Activated naive CD4-positive, alpha-beta T cell treated with Interleukin-2 at 50 U/mL for 16 hours (primary cell): ENCODE data around the gene ATPAF1.
"Not testable (repeated sequence)": the region's sequence is repeated elsewhere in the genome, so short reads cannot be mapped to it uniquely, and the experiment has no call there.

Experiments
- DNase-seq: peaks from one replicate; pipeline ENCODE4 v3.0.0-alpha.2; 2020

ATPAF1 gene, protein sequence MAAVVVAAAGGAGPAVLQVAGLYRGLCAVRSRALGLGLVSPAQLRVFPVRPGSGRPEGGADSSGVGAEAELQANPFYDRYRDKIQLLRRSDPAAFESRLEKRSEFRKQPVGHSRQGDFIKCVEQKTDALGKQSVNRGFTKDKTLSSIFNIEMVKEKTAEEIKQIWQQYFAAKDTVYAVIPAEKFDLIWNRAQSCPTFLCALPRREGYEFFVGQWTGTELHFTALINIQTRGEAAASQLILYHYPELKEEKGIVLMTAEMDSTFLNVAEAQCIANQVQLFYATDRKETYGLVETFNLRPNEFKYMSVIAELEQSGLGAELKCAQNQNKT

GRCh38 chr1:46667782-46668760 is at the start of gene ATPAF1:
TSS of gene ATPAF1 (minus strand) at chr1:46668364. CDS start at chr1:46668322, 42 bp downstream.
- DNase-seq: peak; percentile 63

DNA sequence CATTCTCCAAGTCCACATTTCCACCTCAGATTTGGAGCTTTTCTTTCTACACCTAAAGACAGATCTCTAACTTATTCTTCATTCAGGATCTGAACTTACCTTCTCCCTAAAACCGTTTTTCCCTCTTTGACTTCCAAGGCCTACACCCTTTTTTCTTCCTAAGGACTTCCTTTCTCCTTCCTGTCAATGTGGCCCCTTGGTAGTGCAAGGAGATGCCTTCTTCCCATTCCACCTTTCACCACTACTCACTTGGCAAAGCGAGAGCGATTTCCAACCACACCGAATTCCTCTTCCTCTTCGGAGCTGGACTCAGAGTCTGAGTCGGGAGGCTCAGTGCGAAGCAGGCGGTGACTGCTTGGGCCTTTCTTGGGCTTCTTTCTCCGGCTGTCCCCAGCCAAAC is 49.5 kb upstream of the ATPAF1 start:
- no peak for DNase-seq

- no peak for DNase-seq
Observed at GRCh38 chr1:46714976-46715375, 46.8 kb upstream of the ATPAF1 start.

DNA sequence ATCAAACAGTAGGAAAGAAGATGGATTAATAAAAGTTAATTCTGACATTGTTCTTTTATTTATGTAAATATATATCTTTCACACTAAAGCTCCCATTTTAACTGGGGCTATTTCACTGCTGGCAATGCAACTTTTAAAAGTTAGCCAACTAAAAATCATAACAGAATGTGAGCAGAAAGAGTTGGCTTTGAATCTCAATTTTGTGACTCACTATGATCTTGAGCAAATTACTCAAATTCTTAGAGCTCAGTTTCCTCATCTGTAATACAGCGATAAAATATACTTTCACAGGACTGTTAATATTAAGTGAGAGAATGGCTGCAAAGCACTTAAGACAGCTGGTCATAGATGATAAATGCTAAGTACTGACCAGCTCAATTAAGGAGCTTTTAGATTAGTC is 40.0 kb upstream of the ATPAF1 start:
- DNase-seq: no peak

- DNase-seq: no peak
Observed at GRCh38 chr1:46705408-46705807, 37.2 kb upstream of the ATPAF1 start.

- no peak for DNase-seq
Observed at GRCh38 chr1:46703927-46704641, 35.9 kb upstream of the ATPAF1 start.

DNA sequence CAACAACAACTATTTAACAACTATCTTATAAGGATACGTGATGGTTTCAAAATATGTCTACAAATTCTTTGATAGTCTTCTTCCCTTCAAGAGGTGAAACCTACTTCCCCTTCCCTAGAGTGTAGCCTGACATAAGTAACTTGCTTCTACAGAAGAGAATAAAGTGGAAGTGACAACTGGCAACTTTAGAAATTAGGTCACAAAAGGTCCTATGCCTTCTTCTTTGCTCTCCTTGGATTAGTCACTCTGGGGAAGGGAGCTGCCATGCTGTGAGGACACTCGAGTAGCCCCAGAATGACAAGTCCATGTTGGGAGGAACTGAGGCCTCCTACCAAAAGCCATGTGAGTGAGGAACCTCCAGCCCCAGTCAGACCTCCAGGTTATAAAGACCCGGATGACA is 31.5 kb upstream of the ATPAF1 start:
- no peak for DNase-seq

DNA sequence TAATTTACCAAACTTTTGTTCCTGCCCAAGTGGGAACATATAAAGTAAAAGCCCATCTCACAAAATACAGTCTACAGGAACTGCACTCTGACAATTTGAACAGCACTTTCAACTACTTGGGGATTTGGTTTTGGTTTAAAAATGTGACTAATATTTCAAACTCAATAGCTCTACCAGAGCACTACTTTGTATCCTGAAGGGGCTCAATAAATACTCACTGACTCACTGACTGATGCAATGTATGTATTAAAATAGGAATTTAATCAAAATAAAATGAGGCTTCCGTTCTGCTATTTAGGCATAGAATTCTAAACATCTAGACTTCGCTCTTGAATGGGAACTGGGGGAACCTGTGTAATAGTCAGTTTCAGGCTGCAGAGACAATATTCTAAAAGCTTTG is 28.9 kb upstream of the ATPAF1 start:
- no peak for DNase-seq

DNA sequence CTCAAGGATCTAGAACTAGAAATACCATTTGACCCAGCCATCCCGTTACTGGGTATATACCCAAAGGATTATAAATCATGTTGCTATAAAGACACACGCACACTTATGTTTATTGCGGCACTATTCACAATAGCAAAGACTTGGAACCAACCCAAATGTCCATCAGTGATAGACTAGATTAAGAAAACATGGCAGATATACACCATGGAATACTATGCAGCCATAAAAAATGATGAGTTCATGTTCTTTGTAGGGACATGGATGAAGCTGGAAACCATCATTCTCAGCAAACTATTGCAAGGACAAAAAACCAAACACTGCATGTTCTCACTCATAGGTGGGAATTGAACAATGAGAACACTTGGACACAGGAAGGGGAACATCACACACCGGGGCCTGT is 26.5 kb upstream of the ATPAF1 start:
- not testable (repeated sequence) for DNase-seq

DNA sequence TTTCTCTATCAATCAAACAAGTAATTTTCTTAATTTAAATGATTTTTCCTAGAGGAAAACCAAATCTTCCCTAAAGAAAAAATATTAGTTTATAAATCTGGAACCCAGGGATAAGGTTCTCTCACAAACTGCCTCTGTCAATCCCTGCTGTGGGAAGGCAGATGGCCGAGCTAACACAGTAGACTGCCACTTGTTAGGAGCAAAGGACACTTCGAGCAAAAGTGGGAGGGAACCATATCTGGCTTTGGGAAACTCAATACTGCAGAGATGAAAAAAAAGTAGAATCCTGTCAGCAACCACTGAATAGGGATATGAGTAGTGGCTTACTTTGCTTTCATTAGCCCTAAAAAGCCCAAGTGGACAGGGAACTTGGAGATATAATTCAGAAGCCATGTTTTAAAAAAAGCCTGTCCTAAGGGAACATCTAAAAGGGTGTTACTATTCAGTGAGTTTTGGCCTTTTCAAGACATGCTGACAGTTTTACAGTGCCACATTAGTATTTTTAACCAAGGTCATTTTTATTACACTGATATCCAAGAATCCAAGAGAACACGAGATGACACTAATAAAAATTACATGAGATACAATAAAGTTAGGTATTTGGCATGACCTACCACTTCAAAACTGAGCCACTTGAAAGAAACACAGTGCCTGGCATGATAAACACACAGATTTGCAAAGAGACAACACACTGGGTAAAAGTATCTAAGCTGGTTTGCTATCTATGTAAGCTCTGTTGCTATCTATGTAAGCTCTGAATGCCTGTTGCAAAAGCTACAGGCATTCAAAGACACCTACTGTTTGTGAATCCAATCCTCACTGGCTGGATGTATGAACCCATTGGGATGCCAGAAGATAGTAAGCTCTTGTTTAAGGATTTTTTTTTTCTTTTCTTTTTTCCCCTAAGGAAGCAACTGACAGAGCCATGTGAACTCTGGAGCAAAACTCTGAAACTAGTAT is 24.9 kb upstream of the ATPAF1 start:
- no peak for DNase-seq

GRCh38 chr1:46691997-46692790 is 24.0 kb upstream of the ATPAF1 start:
- no peak for DNase-seq

- DNase-seq: no peak
Observed at GRCh38 chr1:46690931-46691421, 22.8 kb upstream of the ATPAF1 start.

- DNase-seq: no peak
Observed at GRCh38 chr1:46689897-46690296, 21.7 kb upstream of the ATPAF1 start.

DNA sequence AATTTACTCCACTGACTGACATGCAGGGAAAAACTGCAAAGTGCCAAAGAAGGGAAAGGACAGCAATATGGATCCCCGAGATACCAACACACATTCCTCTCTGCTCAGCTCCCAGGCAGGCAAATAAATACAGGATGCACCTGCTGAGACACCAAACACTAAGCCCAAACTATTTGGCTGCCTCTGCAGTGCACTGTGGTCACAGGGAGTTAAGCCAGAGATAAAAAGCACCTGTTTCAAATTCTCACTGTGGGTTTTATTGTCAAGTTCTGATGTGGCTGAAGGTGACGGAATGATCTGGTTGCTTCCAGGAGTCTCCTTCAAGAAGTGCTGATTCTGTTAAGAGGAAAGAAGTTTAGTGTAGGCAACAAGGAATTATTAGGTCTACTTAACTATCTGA is 21.2 kb upstream of the ATPAF1 start:
- no peak for DNase-seq

GRCh38 chr1:46687921-46688509 is 19.9 kb upstream of the ATPAF1 start:
- no peak for DNase-seq

DNA sequence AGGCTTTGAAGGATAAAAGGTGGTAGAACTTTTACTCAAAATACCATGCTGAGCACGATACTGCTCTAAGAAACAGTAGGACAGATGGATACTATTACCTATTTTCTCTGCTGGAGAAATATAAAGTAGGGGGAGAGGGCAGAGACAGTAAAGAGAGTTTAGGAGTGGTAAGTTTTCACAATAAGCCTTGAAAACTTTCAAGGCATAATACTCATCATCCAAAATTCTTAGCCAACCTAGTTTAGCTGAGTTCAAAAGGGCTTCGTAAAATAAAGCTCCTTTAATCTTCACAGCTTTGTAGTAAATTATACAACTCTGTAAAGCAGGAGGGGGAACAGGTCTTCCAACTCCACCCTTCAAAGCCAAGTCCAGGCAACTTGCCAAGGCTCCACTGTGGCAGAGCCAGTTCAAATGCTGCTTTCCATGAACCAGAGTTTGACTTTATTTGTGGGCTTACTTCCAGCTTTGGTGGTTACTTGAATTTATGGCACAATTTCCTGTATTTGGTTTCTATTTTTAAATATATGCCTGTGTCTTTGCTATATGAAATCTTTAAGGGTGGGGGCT is 19.0 kb upstream of the ATPAF1 start:
- no peak for DNase-seq

- no peak for DNase-seq
Observed at GRCh38 chr1:46686255-46686654, 18.1 kb upstream of the ATPAF1 start.

DNA sequence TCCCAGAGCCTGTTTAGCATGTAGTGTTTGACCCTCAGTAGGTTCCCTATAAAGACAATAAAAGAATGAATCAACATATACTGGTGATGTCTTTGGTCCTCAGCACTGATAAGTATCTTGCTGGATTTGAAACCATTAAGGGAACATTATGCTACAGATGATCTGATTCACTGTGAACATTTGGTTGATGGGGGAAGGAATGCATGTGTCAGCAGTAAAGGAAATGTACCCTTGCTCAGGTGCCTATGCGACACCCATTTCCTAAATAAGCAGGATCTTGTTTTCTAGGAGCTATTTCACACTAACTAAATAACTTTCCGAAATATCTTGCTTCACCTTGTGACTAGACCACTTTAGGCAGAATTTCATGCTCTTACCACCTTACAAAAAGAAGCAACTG is 16.5 kb upstream of the ATPAF1 start:
- no peak for DNase-seq

DNA sequence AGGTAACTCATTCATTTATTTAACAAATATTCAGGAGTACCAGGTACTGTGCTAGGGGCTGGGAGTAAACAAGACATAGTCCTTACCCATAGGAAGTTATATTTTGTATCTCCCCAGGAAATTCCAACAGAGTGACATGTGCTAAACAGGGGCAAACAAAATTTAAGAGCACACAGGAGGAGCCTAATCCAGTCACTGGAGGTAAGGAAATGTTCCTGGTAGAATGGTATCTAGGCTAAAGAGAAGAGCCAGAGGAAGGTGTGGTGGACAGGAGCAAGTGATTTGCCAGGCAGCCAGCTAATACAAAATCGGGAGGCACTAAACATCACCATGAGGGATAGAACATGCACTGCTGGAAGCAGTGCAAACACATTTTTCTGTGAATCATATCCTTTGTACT is 13.9 kb upstream of the ATPAF1 start:
- DNase-seq: no peak

- DNase-seq: no peak
Observed at GRCh38 chr1:46681333-46682034, 13.3 kb upstream of the ATPAF1 start.
